Cardiac muscle cell (in vitro differentiated cells and primary cell): ENCODE data around the gene ASPDH. TPM values are rescaled to one million over a fixed set of nuclear protein-coding genes. Genes with fewer than 3 reads are reported as not detected.
A peak's percentile ranks its signal among the peaks of the same experiment; 100 is the strongest.

Source experiments
- DNase-seq, 2 donors: peaks; one replicate each; pipeline versions ENCODE4 v3.0.0 to v3.0.0-alpha.2; 2010 to 2017; ENCODE audit warnings: low read depth in 1 of 2, low spot score in 1 of 2
- H3K27ac ChIP-seq: fragments of 200-600 bp; sonication (generic); 2 replicates; pipeline ENCODE4 v1.5.1; 2016
- H3K27me3 ChIP-seq: fragments of 200-600 bp; sonication (generic); 2 replicates; pipeline ENCODE4 v1.6.0; 2016; ENCODE audit warnings: control low read depth
- H3K36me3 ChIP-seq: fragments of 200-600 bp; sonication (generic); 2 replicates; pipeline ENCODE4 v1.5.1; 2016; ENCODE audit warnings: control low read depth
- H3K4me1 ChIP-seq: fragments of 200-600 bp; sonication (generic); 2 replicates; pipeline ENCODE4 v1.8.1; 2017; ENCODE audit warnings: low read depth, mild to moderate bottlenecking, mixed run types
- H3K4me3 ChIP-seq: fragments of 200-600 bp; sonication (generic); 2 replicates; pipeline ENCODE4 v1.5.1; 2016; ENCODE audit warnings: mild to moderate bottlenecking
- H3K9me3 ChIP-seq: fragments of 200-600 bp; sonication (generic); 2 replicates; pipeline ENCODE4 v1.5.1; 2017; ENCODE audit warnings: low read depth, mild to moderate bottlenecking, control low read depth
- CTCF ChIP-seq: IDR thresholded peaks from 2 replicates; pipeline ENCODE4 v1.5.1; 2012; ENCODE audit warnings: low read depth, mild to moderate bottlenecking, low read length
- polyA plus RNA-seq: library from polyadenylated mRNA; unstranded; fragments of >200 nt; fragmentation: Nextera tagmentation; extraction: Ambion mirVana; gene quantifications from 2 replicates; pipeline ENCODE4 v1.2.1, GENCODE V29; 2016
- total RNA-seq: library from RNA; depleted of rRNA; stranded (reverse); fragments of >200 nt; gene quantifications from 2 replicates; pipeline ENCODE4 v1.2.3, GENCODE V29; 2016

ASPDH gene
- total and polyA plus RNA-seq, 2 experiments from 2014 or later = not detected

- H3K4me1 ChIP-seq = peaks cover 33% of the 10 kb centered on the region
- no peaks in the 10 kb centered on the region for H3K27me3 ChIP-seq
- no peaks in the 10 kb centered on the region for H3K36me3 ChIP-seq
- peak within 1 kb of the TSS; percentile 39 for H3K27ac ChIP-seq
- peak within 1 kb of the TSS; percentile 30 for H3K4me3 ChIP-seq
- DNase-seq = peak; percentile 99 to 100
- H3K9me3 ChIP-seq = no peaks in the 10 kb centered on the region
- TF ChIP-seq CTCF = no peak
Measured at GRCh38 chr19:50511069-50511822, 2.5 kb downstream of the ASPDH start, which contains the start of gene JOSD2. Gene JOSD2, minus strand, starts transcription at chr19:50511191. Its CDS starts 760 bp downstream, at chr19:50510431.

- TF ChIP-seq CTCF = no peak
- peaks cover 33% of the 10 kb centered on the region for H3K4me1 ChIP-seq
- peak overlapping the region; percentile 7 for H3K27ac ChIP-seq
- peak in 1 of 2 donors; percentile 18 for DNase-seq
- H3K4me3 ChIP-seq = peak overlapping the region; percentile 30
- H3K27me3 ChIP-seq = no peaks in the 10 kb centered on the region
- no peaks in the 10 kb centered on the region for H3K36me3 ChIP-seq
- no peaks in the 10 kb centered on the region for H3K9me3 ChIP-seq
Measured at GRCh38 chr19:50510700-50511068, 3.0 kb downstream of the ASPDH start.

GRCh38 chr19:50510121-50510670 lies 3.5 kb downstream of the ASPDH start:
- H3K27me3 ChIP-seq = no peaks in the 10 kb centered on the region
- H3K4me3 ChIP-seq = peak overlapping the region; percentile 30
- H3K27ac ChIP-seq = peak overlapping the region; percentile 7
- no peaks in the 10 kb centered on the region for H3K9me3 ChIP-seq
- no peaks in the 10 kb centered on the region for H3K36me3 ChIP-seq
- peaks cover 30% of the 10 kb centered on the region for H3K4me1 ChIP-seq
- TF ChIP-seq CTCF = no peak
- DNase-seq = peak in 1 of 2 donors; percentile 21

GRCh38 chr19:50509366-50509765 lies 4.3 kb downstream of the ASPDH start:
- Histone ChIP-seq H3K27ac (peak overlapping the region; percentile 77), H3K4me3 (no peak overlapping the region), H3K36me3 (no peaks in the 10 kb centered on the region), H3K27me3 (no peaks in the 10 kb centered on the region), H3K9me3 (no peaks in the 10 kb centered on the region), H3K4me1 (peaks cover 21% of the 10 kb centered on the region)
- no peak for TF ChIP-seq CTCF
- DNase-seq = no peak

GRCh38 chr19:50508843-50509190 lies 4.9 kb downstream of the ASPDH start:
- peak overlapping the region; percentile 77 for H3K27ac ChIP-seq
- no peaks in the 10 kb centered on the region for H3K27me3 ChIP-seq
- TF ChIP-seq CTCF = no peak
- H3K9me3 ChIP-seq = no peaks in the 10 kb centered on the region
- peaks cover 17% of the 10 kb centered on the region for H3K4me1 ChIP-seq
- no peak for DNase-seq
- no peak overlapping the region for H3K4me3 ChIP-seq
- H3K36me3 ChIP-seq = no peaks in the 10 kb centered on the region
